Naive thymus-derived CD4-positive, alpha-beta T cell (primary cell): ENCODE measurements around the gene GFPT2. TPM values are rescaled to one million over a fixed set of nuclear protein-coding genes. Genes with fewer than 3 reads are reported as not detected.

ENCODE experiments used
- ATAC-seq: fragments of 150-1000 bp; cut with Tn5 transposase; 2 replicates; pipeline ENCODE4 v1.10.0; 2021; ENCODE audit warnings: mild to moderate bottlenecking, moderate library complexity
- CTCF ChIA-PET: fragments of 350-600 bp; sonication (Branson Sonifier 250); formaldehyde crosslinking; loops from one replicate; lab custom pipeline; 2021; ENCODE audit warnings: antibody characterized with exemption; lab: Charles Lee
- POLR2A ChIA-PET: fragments of 350-600 bp; sonication (Branson Sonifier 250); formaldehyde crosslinking; loops from one replicate; lab custom pipeline; 2021; ENCODE audit warnings: antibody characterized with exemption, inconsistent platforms; lab: Charles Lee
- DNase-seq, 9 donors: peaks; one replicate each; pipeline versions ENCODE4 v3.0.0 to v3.0.0-alpha.2; 2020 to 2022; ENCODE audit warnings: mixed read lengths in 1 of 9
- H3K27ac ChIP-seq: one replicate; pipeline ENCODE4 v1.7.0; 2013; ENCODE audit warnings: mild to moderate bottlenecking, low read depth, low read length, moderate library complexity
- H3K27me3 ChIP-seq, 2 donors: one replicate each; pipeline ENCODE4 v1.7.0; 2013; ENCODE audit warnings: low read length in 2 of 2, mild to moderate bottlenecking in 2 of 2, moderate library complexity in 2 of 2; ENCODE audit not compliant: control insufficient read depth in 2 of 2, insufficient read depth in 2 of 2
- H3K36me3 ChIP-seq, 3 experiments: 1 replicate in 2 of 3; 2 replicates in 1 of 3; pipeline ENCODE4 v1.7.0; 2013; ENCODE audit warnings: low read length in 3 of 3, mild to moderate bottlenecking in 3 of 3, moderate library complexity in 1 of 3; ENCODE audit not compliant: insufficient read depth in 3 of 3, control insufficient read depth in 2 of 3
- H3K4me1 ChIP-seq, 2 donors: one replicate each; pipeline ENCODE4 v1.7.0; 2013; ENCODE audit warnings: low read length in 2 of 2, mild to moderate bottlenecking in 2 of 2, moderate library complexity in 1 of 2; ENCODE audit not compliant: control insufficient read depth in 2 of 2, insufficient read depth in 2 of 2
- H3K4me3 ChIP-seq: 2 replicates; pipeline ENCODE4 v1.7.0; 2013; ENCODE audit warnings: mild to moderate bottlenecking, low read length
- H3K9me3 ChIP-seq, 3 experiments: 1 replicate in 2 of 3; 2 replicates in 1 of 3; pipeline ENCODE4 v1.7.0; 2013; ENCODE audit warnings: low read length in 3 of 3; ENCODE audit not compliant: control insufficient read depth in 2 of 3
- H3K27ac Mint-ChIP-seq, 9 donors: one replicate each; pipeline ENCODE4 v1.8.0; 2020 to 2022; ENCODE audit warnings: mixed read lengths in 9 of 9, mild to moderate bottlenecking in 8 of 9, moderate library complexity in 5 of 9, inconsistent platforms in 2 of 9
- H3K27me3 Mint-ChIP-seq, 5 donors: one replicate each; pipeline ENCODE4 v1.8.0; 2021 to 2022; ENCODE audit warnings: mixed read lengths in 5 of 5, mild to moderate bottlenecking in 1 of 5
- H3K36me3 Mint-ChIP-seq, 5 donors: one replicate each; pipeline ENCODE4 v1.8.0; 2020 to 2022; ENCODE audit warnings: mixed read lengths in 5 of 5, mild to moderate bottlenecking in 3 of 5, inconsistent platforms in 1 of 5
- H3K4me1 Mint-ChIP-seq, 7 donors: one replicate each; pipeline ENCODE4 v1.8.0; 2020 to 2022; ENCODE audit warnings: mixed read lengths in 7 of 7, mild to moderate bottlenecking in 3 of 7, inconsistent platforms in 1 of 7
- H3K4me3 Mint-ChIP-seq, 10 donors: one replicate each; pipeline ENCODE4 v1.8.0; 2020 to 2022; ENCODE audit warnings: mild to moderate bottlenecking in 10 of 10, mixed read lengths in 10 of 10, moderate library complexity in 6 of 10, inconsistent platforms in 2 of 10
- H3K9me3 Mint-ChIP-seq, 11 donors: one replicate each; pipeline ENCODE4 v1.8.0; 2020 to 2022; ENCODE audit warnings: mixed read lengths in 11 of 11, mild to moderate bottlenecking in 4 of 11, inconsistent platforms in 1 of 11, moderate library complexity in 1 of 11
- intact Hi-C, 2 donors: fragments of 100-400 bp; cut with micrococcal nuclease; formaldehyde crosslinking; loops; one replicate each; pipeline ENCODE4 v1.15.1; 2023
- polyA plus RNA-seq, 2 donors: library from polyadenylated mRNA; unstranded; fragments of 300-500 nt; fragmentation: Illumina TruSeq; gene quantifications; one replicate each; pipeline ENCODE4 v1.2.3, GENCODE V29; 2021
- total RNA-seq, 6 experiments: library from RNA in 5 of 6; stranded (reverse) in 5 of 6; gene quantifications; 1 replicate in 5 of 6; 2 replicates in 1 of 6; pipeline ENCODE4 v1.2.3 and lab custom pipeline; 2021 to 2026

GFPT2 gene
- total and polyA plus RNA-seq, 7 experiments from 2014 or later: 0.16 to 0.81 TPM; not detected in 5

GRCh38 chr5:180274695-180275094, 78.4 kb downstream of the GFPT2 start:
- CTCF ChIA-PET: interaction anchor here (1.4 kb wide), 1 partner anchor 53 kb away, joined by 3 read pairs; no protein-coding TSS in a partner anchor
- POLR2A ChIA-PET: no interaction called here
- Histone ChIP-seq H3K27ac (no peak overlapping the region), H3K4me1 (no peaks in the 10 kb centered on the region), H3K9me3 (peaks cover 0 to 41% (median 3%) of the 10 kb centered on the region in 3 experiments), H3K27me3 (no peaks in the 10 kb centered on the region), H3K36me3 (peaks cover 5 to 40% (median 11%) of the 10 kb centered on the region in 3 experiments), H3K4me3 (no peak overlapping the region)
- H3K27ac Mint-ChIP-seq: no peak overlapping the region
- intact Hi-C loops: no loop called here
- H3K36me3 Mint-ChIP-seq: peaks cover 30 to 82% (median 80%) of the 10 kb centered on the region in 5 donors
- H3K4me1 Mint-ChIP-seq: peaks cover 0 to 1% (median 0%) of the 10 kb centered on the region in 7 donors
- no peak for ATAC-seq
- H3K9me3 Mint-ChIP-seq: peaks cover 16 to 86% (median 43%) of the 10 kb centered on the region in 11 donors
- no peak overlapping the region for H3K4me3 Mint-ChIP-seq
- H3K27me3 Mint-ChIP-seq: no peaks in the 10 kb centered on the region
- no peak for DNase-seq

- Mint-ChIP-seq H3K27ac (no peak overlapping the region), H3K36me3 (peaks cover 16 to 83% (median 77%) of the 10 kb centered on the region in 5 donors), H3K9me3 (peaks cover 13 to 90% (median 46%) of the 10 kb centered on the region in 11 donors), H3K4me3 (no peak overlapping the region), H3K4me1 (peaks cover 0 to 1% (median 0%) of the 10 kb centered on the region in 7 donors), H3K27me3 (no peaks in the 10 kb centered on the region)
- POLR2A ChIA-PET: no interaction called here
- Histone ChIP-seq H3K27ac (no peak overlapping the region), H3K9me3 (peaks cover 0 to 46% (median 3%) of the 10 kb centered on the region in 3 experiments), H3K4me1 (no peaks in the 10 kb centered on the region), H3K36me3 (peaks cover 0 to 45% (median 8%) of the 10 kb centered on the region in 3 experiments), H3K4me3 (no peak overlapping the region), H3K27me3 (no peaks in the 10 kb centered on the region)
- intact Hi-C loops: no loop called here
- no peak for DNase-seq
- CTCF ChIA-PET: no interaction called here
- ATAC-seq: no peak
These were observed 81.9 kb downstream of the GFPT2 start for GRCh38 chr5:180271221-180271620.

GRCh38 chr5:180259260-180259611, 93.9 kb downstream of the GFPT2 start:
- intact Hi-C loops: no loop called here
- ChIA-PET POLR2A (no interaction called here), CTCF (no interaction called here)
- ATAC-seq: no peak
- no peak for DNase-seq
- H3K27me3 ChIP-seq: no peaks in the 10 kb centered on the region
- peak overlapping the region; percentile 6 for H3K4me3 ChIP-seq
- H3K4me1 ChIP-seq: no peaks in the 10 kb centered on the region
- H3K36me3 ChIP-seq: peaks cover 19 to 78% (median 27%) of the 10 kb centered on the region in 3 experiments
- Mint-ChIP-seq H3K27me3 (no peaks in the 10 kb centered on the region), H3K4me1 (no peaks in the 10 kb centered on the region), H3K27ac (no peak overlapping the region), H3K9me3 (peaks cover 10 to 100% (median 76%) of the 10 kb centered on the region in 11 donors), H3K36me3 (peaks cover 34 to 96% (median 88%) of the 10 kb centered on the region in 5 donors), H3K4me3 (no peak overlapping the region)
- no peak overlapping the region for H3K27ac ChIP-seq
- peaks cover 10 to 94% (median 36%) of the 10 kb centered on the region in 3 experiments for H3K9me3 ChIP-seq

GRCh38 chr5:180253036-180253824, 99.9 kb downstream of the GFPT2 start:
- H3K36me3 ChIP-seq: peaks cover 5 to 71% (median 18%) of the 10 kb centered on the region in 3 experiments
- peaks cover 0 to 93% (median 38%) of the 10 kb centered on the region in 3 experiments for H3K9me3 ChIP-seq

GRCh38 chr5:180251887-180252286, 101.2 kb downstream of the GFPT2 start:
- intact Hi-C loops: no loop called here
- peaks cover 12 to 100% (median 68%) of the 10 kb centered on the region in 11 donors for H3K9me3 Mint-ChIP-seq
- H3K9me3 ChIP-seq: peaks cover 0 to 92% (median 31%) of the 10 kb centered on the region in 3 experiments
- no peaks in the 10 kb centered on the region for H3K4me1 ChIP-seq
- H3K27ac Mint-ChIP-seq: no peak overlapping the region
- ATAC-seq (no peak), DNase-seq (no peak)
- H3K27me3 ChIP-seq: no peaks in the 10 kb centered on the region
- peaks cover 5 to 69% (median 18%) of the 10 kb centered on the region in 3 experiments for H3K36me3 ChIP-seq
- no peak overlapping the region for H3K4me3 ChIP-seq
- H3K36me3 Mint-ChIP-seq: peaks cover 50 to 94% (median 81%) of the 10 kb centered on the region in 5 donors
- H3K4me3 Mint-ChIP-seq: no peak overlapping the region
- ChIA-PET POLR2A (no interaction called here), CTCF (no interaction called here)
- H3K4me1 Mint-ChIP-seq: peaks cover 0 to 10% (median 0%) of the 10 kb centered on the region in 7 donors
- H3K27me3 Mint-ChIP-seq: no peaks in the 10 kb centered on the region
- H3K27ac ChIP-seq: no peak overlapping the region

More at GRCh38 chr5:180253036-180253824, 99.9 kb downstream of the GFPT2 start:
- intact Hi-C loops: no loop called here
- DNase-seq (no peak), ATAC-seq (no peak)
- Histone ChIP-seq H3K27me3 (no peaks in the 10 kb centered on the region), H3K4me1 (no peaks in the 10 kb centered on the region), H3K4me3 (no peak overlapping the region), H3K27ac (no peak overlapping the region)
- no peak overlapping the region for H3K27ac Mint-ChIP-seq
- ChIA-PET CTCF (no interaction called here), POLR2A (no interaction called here)
- peaks cover 0 to 10% (median 0%) of the 10 kb centered on the region in 7 donors for H3K4me1 Mint-ChIP-seq
- H3K27me3 Mint-ChIP-seq: no peaks in the 10 kb centered on the region
- H3K4me3 Mint-ChIP-seq: no peak overlapping the region
- H3K9me3 Mint-ChIP-seq: peaks cover 12 to 100% (median 70%) of the 10 kb centered on the region in 11 donors
- H3K36me3 Mint-ChIP-seq: peaks cover 50 to 94% (median 81%) of the 10 kb centered on the region in 5 donors

GRCh38 chr5:180251141-180251540, 102.0 kb downstream of the GFPT2 start:
- H3K27ac ChIP-seq: no peak overlapping the region

More at GRCh38 chr5:180251141-180251540, 102.0 kb downstream of the GFPT2 start:
- Histone ChIP-seq H3K9me3 (peaks cover 0 to 85% (median 31%) of the 10 kb centered on the region in 3 experiments), H3K27me3 (no peaks in the 10 kb centered on the region), H3K4me1 (no peaks in the 10 kb centered on the region), H3K36me3 (peaks cover 5 to 69% (median 18%) of the 10 kb centered on the region in 3 experiments), H3K4me3 (no peak overlapping the region)
- ChIA-PET POLR2A (no interaction called here), CTCF (no interaction called here)
- peaks cover 54 to 96% (median 82%) of the 10 kb centered on the region in 5 donors for H3K36me3 Mint-ChIP-seq
- peaks cover 12 to 100% (median 67%) of the 10 kb centered on the region in 11 donors for H3K9me3 Mint-ChIP-seq
- peaks cover 0 to 10% (median 0%) of the 10 kb centered on the region in 7 donors for H3K4me1 Mint-ChIP-seq
- DNase-seq (no peak), ATAC-seq (no peak)
- no peak overlapping the region for H3K27ac Mint-ChIP-seq
- H3K4me3 Mint-ChIP-seq: no peak overlapping the region
- no peaks in the 10 kb centered on the region for H3K27me3 Mint-ChIP-seq
- intact Hi-C loops: no loop called here
